HCT116 (cell line): ENCODE measurements around the gene PACRG. TPM values are rescaled to one million over a fixed set of nuclear protein-coding genes. Genes with fewer than 3 reads are reported as not detected.

Source experiments
- ATAC-seq: fragments of 200-7000 bp; cut with Tn5 transposase; 2 replicates; pipeline ENCODE4 v1.9.1; 2020; ENCODE audit warnings: mild to moderate bottlenecking, moderate library complexity
- BruUV-seq: library from RNA; stranded (reverse); fragments of 400-500 nt; replicated peaks from 2 replicates; lab custom pipeline; 2021; lab: Mats Ljungman, UMichigan
- CTCF ChIA-PET: fragments of 300-600 bp; sonication (Branson Sonifier 250); formaldehyde crosslinking; loops from one replicate; lab custom pipeline; 2021; ENCODE audit warnings: antibody characterized with exemption; lab: Charles Lee
- POLR2A ChIA-PET: fragments of 300-600, 350-600 bp; sonication (Branson Sonifier 250); formaldehyde crosslinking; loops from one replicate; lab custom pipeline; 2021; ENCODE audit warnings: antibody characterized with exemption; lab: Charles Lee
- RAD21 ChIA-PET, 2 experiments: fragments of 300-600 bp; sonication (Branson Sonifier 250); formaldehyde crosslinking; loops; one replicate each; lab custom pipeline; 2023; ENCODE audit warnings: low total read pairs in 2 of 2; ENCODE audit not compliant: uncharacterized antibody in 2 of 2, unreplicated experiment in 2 of 2, low non-redundant PET in 1 of 2; lab: Charles Lee
- DNase-seq: peaks from one replicate; pipeline ENCODE4 v3.0.0-alpha.2; 2010; ENCODE audit warnings: low read depth, low spot score
- H2AFZ ChIP-seq: fragments of 200-600 bp; shearing (Covaris generic), sonication (generic); 2 replicates; pipeline ENCODE4 v1.6.1; 2017; ENCODE audit warnings: low read depth, mixed run types, mixed read lengths, antibody characterized with exemption, low read length; ENCODE audit not compliant: poor library complexity, severe bottlenecking
- H3K27ac ChIP-seq: 2 replicates; pipeline ENCODE4 v1.5.1; 2012; ENCODE audit warnings: low read depth, low read length
- H3K27me3 ChIP-seq: fragments of 200-600 bp; sonication (generic); 2 replicates; pipeline ENCODE4 v1.6.1; 2016; ENCODE audit warnings: mixed run types, low read length, mixed read lengths; ENCODE audit not compliant: insufficient read depth
- H3K36me3 ChIP-seq, 2 experiments: fragments of 200-500 bp in 1 of 2; fragments of 200-600 bp in 1 of 2; sonication (Bioruptor generic) in 1 of 2; sonication (generic) in 1 of 2; 2 replicates each; pipeline versions ENCODE4 v1.5.1 to v1.6.1; 2014 to 2016; ENCODE audit warnings: low read length in 2 of 2, inconsistent platforms in 1 of 2, mixed read lengths in 1 of 2, mixed run types in 1 of 2; ENCODE audit not compliant: insufficient read depth in 2 of 2, control insufficient read depth in 1 of 2
- H3K4me1 ChIP-seq, 2 experiments: fragments of 200-600 bp in 1 of 2; sonication (generic) in 1 of 2; 2 replicates each; pipeline versions ENCODE4 v1.5.1 to v1.6.1; 2012 to 2017; ENCODE audit warnings: low read length in 2 of 2, inconsistent platforms in 1 of 2, mild to moderate bottlenecking in 1 of 2, mixed read lengths in 1 of 2, mixed run types in 1 of 2, moderate library complexity in 1 of 2; ENCODE audit not compliant: insufficient read depth in 2 of 2, control insufficient read depth in 1 of 2
- H3K4me2 ChIP-seq: fragments of 200-600 bp; sonication (generic); 2 replicates; pipeline ENCODE4 v1.6.1; 2017; ENCODE audit warnings: mixed run types, low read length, mixed read lengths
- H3K4me3 ChIP-seq, 2 experiments: fragments of 200-600 bp in 1 of 2; sonication (generic) in 1 of 2; replicated peaks in 1 of 2; 2 replicates each; pipeline ENCODE4 v1.5.1; 2011 to 2016; ENCODE audit warnings: low read length in 2 of 2, control low read depth in 1 of 2, low read depth in 1 of 2, mild to moderate bottlenecking in 1 of 2, mixed read lengths in 1 of 2, mixed run types in 1 of 2
- H3K79me2 ChIP-seq: fragments of 200-600 bp; sonication (generic); 2 replicates; pipeline ENCODE4 v1.6.1; 2017; ENCODE audit warnings: mild to moderate bottlenecking, mixed run types, low read length, moderate library complexity, mixed read lengths; ENCODE audit not compliant: insufficient read depth
- H3K9ac ChIP-seq: fragments of 200-600 bp; sonication (generic); 2 replicates; pipeline ENCODE4 v1.6.1; 2016; ENCODE audit warnings: low read length, mixed read lengths
- H3K9me2 ChIP-seq: fragments of 200-600 bp; sonication (generic), shearing (Covaris generic); 2 replicates; pipeline ENCODE4 v1.6.1; 2017; ENCODE audit warnings: mixed run types, mild to moderate bottlenecking, moderate library complexity; ENCODE audit not compliant: insufficient read depth
- H3K9me3 ChIP-seq, 2 experiments: fragments of 200-500 bp in 1 of 2; fragments of 200-600 bp in 1 of 2; sonication (Bioruptor generic) in 1 of 2; sonication (generic) in 1 of 2; 2 replicates each; pipeline ENCODE4 v1.6.1; 2014 to 2017; ENCODE audit warnings: low read length in 2 of 2, mixed read lengths in 2 of 2, inconsistent platforms in 1 of 2, low read depth in 1 of 2, mild to moderate bottlenecking in 1 of 2, mixed run types in 1 of 2, moderate library complexity in 1 of 2; ENCODE audit not compliant: control insufficient read depth in 1 of 2, insufficient read depth in 1 of 2
- H4K20me1 ChIP-seq: fragments of 200-600 bp; sonication (generic), shearing (Covaris generic); 2 replicates; pipeline ENCODE4 v1.6.1; 2017; ENCODE audit warnings: mixed run types, mild to moderate bottlenecking, moderate library complexity; ENCODE audit not compliant: insufficient read depth
- CBX3 ChIP-seq: IDR thresholded peaks from 2 replicates; pipeline ENCODE4 v1.6.1; 2012; ENCODE audit warnings: low read depth
- CEBPB ChIP-seq: IDR thresholded peaks from 2 replicates; pipeline ENCODE4 v1.6.1; 2012; ENCODE audit warnings: low read depth
- CTCF ChIP-seq, 3 experiments: fragments of 200-600 bp in 1 of 3; sonication (generic) in 1 of 3; IDR thresholded peaks in 2 of 3; conservative IDR thresholded peaks in 1 of 3; 2 replicates each; pipeline ENCODE4 v1.5.1; 2012 to 2017; ENCODE audit warnings: low read depth in 2 of 3, low read length in 2 of 3, antibody characterized with exemption in 1 of 3, borderline replicate concordance in 1 of 3, control low read depth in 1 of 3, mild to moderate bottlenecking in 1 of 3, mixed read lengths in 1 of 3, mixed run types in 1 of 3, moderate library complexity in 1 of 3; ENCODE audit not compliant: insufficient read depth in 1 of 3
- EGR1 ChIP-seq: IDR thresholded peaks from 2 replicates; pipeline ENCODE4 v1.6.1; 2012; ENCODE audit warnings: low read depth
- ELF1 ChIP-seq: IDR thresholded peaks from 2 replicates; pipeline ENCODE4 v1.6.1; 2012; ENCODE audit warnings: low read depth, borderline replicate concordance
- EZH2 ChIP-seq: fragments of 200-600 bp; sonication (generic); IDR thresholded peaks from 2 replicates; pipeline ENCODE4 v1.6.1; 2017; ENCODE audit warnings: antibody characterized with exemption, mixed run types
- EZH2phosphoT487 ChIP-seq: fragments of 200-600 bp; IDR thresholded peaks from 2 replicates; pipeline ENCODE4 v1.6.1; 2018; ENCODE audit warnings: antibody characterized with exemption, borderline replicate concordance
- FOSL1 ChIP-seq: IDR thresholded peaks from 2 replicates; pipeline ENCODE4 v1.6.1; 2012; ENCODE audit warnings: low read depth
- POLR2A ChIP-seq: IDR thresholded peaks from 2 replicates; pipeline ENCODE4 v1.7.0; 2011; ENCODE audit warnings: borderline replicate concordance; ENCODE audit not compliant: insufficient read depth, insufficient read length; ENCODE audit errors: extremely low read depth
- POLR2AphosphoS5 ChIP-seq: IDR thresholded peaks from 2 replicates; pipeline ENCODE4 v1.6.1; 2011; ENCODE audit warnings: mild to moderate bottlenecking, low read depth, low read length, moderate library complexity
- RAD21 ChIP-seq: IDR thresholded peaks from 2 replicates; pipeline ENCODE4 v1.6.1; 2012; ENCODE audit warnings: low read depth, mild to moderate bottlenecking
- REST ChIP-seq: IDR thresholded peaks from 2 replicates; pipeline ENCODE4 v1.6.1; 2012; ENCODE audit warnings: low read depth
- SP1 ChIP-seq: IDR thresholded peaks from 2 replicates; pipeline ENCODE4 v1.6.1; 2012; ENCODE audit warnings: low read depth
- SRF ChIP-seq: IDR thresholded peaks from 2 replicates; pipeline ENCODE4 v1.6.1; 2012; ENCODE audit warnings: low read depth
- YY1 ChIP-seq: IDR thresholded peaks from 2 replicates; pipeline ENCODE4 v1.6.1; 2011; ENCODE audit warnings: low read length, low read depth, moderate library complexity, mild to moderate bottlenecking; ENCODE audit not compliant: insufficient replicate concordance; ENCODE audit errors: extremely low read depth
- ZFX ChIP-seq: fragments of 450-650 bp; IDR thresholded peaks from 2 replicates; pipeline ENCODE4 v1.6.1; 2017
- ZNF274 ChIP-seq: fragments of 200-500 bp; sonication (Bioruptor generic); IDR thresholded peaks from 2 replicates; pipeline ENCODE4 v1.6.1; 2014; ENCODE audit warnings: mild to moderate bottlenecking, low read depth, low read length, inconsistent platforms
- intact Hi-C: fragments of 100-400 bp; cut with micrococcal nuclease; formaldehyde crosslinking; loops from 2 replicates; pipeline ENCODE4 v1.10.0; 2022
- total RNA-seq: library from RNA; stranded (reverse); gene quantifications from one replicate; pipeline ENCODE4 v1.2.1, GENCODE V29; 2021; ENCODE audit not compliant: unreplicated experiment
- TF ChIP-seq, protein P1 (sequence below): IDR thresholded peaks from 2 replicates; pipeline ENCODE4 v1.6.1; 2012

Gene PACRG
- total RNA-seq, 1 experiment from 2014 or later, result 0.71 TPM

DNA sequence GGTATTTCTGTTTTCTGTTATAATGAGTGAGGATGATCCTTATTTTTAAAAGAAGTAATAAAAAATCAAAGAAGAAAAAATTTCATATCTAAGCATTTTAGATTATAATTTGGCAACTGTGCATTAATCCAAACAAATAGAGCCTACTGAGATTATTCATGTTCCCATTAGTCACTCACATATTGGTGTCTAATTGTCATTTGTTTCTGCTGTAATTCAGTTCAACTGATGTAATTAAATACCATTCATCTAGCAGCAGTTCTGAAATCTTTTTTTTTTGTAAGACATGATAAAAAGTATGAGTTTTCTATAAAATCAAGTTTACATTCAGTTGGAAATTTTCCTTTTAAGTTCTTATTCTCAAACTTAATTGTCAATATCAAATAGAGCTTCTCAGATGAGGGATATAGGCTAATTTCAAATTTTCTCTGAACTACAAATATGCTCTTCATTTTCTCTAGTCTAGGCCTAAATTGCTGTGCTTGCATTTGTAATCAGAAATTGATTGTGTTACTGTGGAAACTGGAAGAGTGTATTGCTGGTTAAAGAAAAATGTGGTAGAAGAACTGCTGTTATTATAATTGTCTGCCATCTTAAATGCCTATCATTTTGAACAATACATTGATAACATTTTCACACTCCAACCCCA, 23.6 kb downstream of the PACRG start (continued):
- TF ChIP-seq CTCF (IDR thresholded peaks at IDR 0.05 in 2 of 3, conservative IDR thresholded peaks at IDR 0.05 in 1 of 3; ENCODE audit: borderline replicate concordance in 1 of 3, insufficient read depth in 1 of 3, low read depth in 2 of 3, low read length in 2 of 3), result no peak
- TF ChIP-seq ELF1, result no peak
- TF ChIP-seq CEBPB, result no peak
- TF ChIP-seq CBX3, result no peak
- no peak for TF ChIP-seq EZH2phosphoT487

- H3K79me2 ChIP-seq, result no peaks in the 10 kb centered on the region
- H3K9me3 ChIP-seq, result no peaks in the 10 kb centered on the region
- ChIA-PET CTCF (no interaction called here), RAD21 (no interaction called here), POLR2A (no interaction called here)
- no TSS peak for BruUV-seq
- no peaks in the 10 kb centered on the region for H3K36me3 ChIP-seq
- H2AFZ ChIP-seq, result no peak overlapping the region
- H3K4me1 ChIP-seq, result 0 out of 4 replicates have a peak, but pooled peaks cover 0 to 5% of the 10 kb centered on the region in 2 experiments
- DNase-seq (no peak), ATAC-seq (no peak)
- H3K9me2 ChIP-seq, result no peaks in the 10 kb centered on the region
- no peak overlapping the region for H3K4me2 ChIP-seq
- H3K9ac ChIP-seq, result no peak overlapping the region
- H3K27me3 ChIP-seq, result no peaks in the 10 kb centered on the region
- H4K20me1 ChIP-seq, result no peaks in the 10 kb centered on the region
- intact Hi-C loops, result no loop called here
- H3K4me3 ChIP-seq, result no peak overlapping the region
- H3K27ac ChIP-seq, result no peak overlapping the region
- TF ChIP-seq ZFX (no peak), POLR2A (no peak), YY1 (no peak), SRF (no peak), RAD21 (no peak), ELF1 (no peak), EGR1 (no peak), CTCF (IDR thresholded peaks at IDR 0.05 in 2 of 3, conservative IDR thresholded peaks at IDR 0.05 in 1 of 3; ENCODE audit: borderline replicate concordance in 1 of 3, insufficient read depth in 1 of 3, low read depth in 2 of 3, low read length in 2 of 3) (no peak), ZNF274 (no peak), SP1 (no peak), REST (no peak), POLR2AphosphoS5 (no peak), EZH2 (no peak), FOSL1 (no peak), CBX3 (no peak)
- TF ChIP-seq, protein P1, sequence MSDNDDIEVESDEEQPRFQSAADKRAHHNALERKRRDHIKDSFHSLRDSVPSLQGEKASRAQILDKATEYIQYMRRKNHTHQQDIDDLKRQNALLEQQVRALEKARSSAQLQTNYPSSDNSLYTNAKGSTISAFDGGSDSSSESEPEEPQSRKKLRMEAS, result no peak
Observed at GRCh38 chr6:162753775-162754174, 26.0 kb downstream of the PACRG start.
